HL-60 (cell line): ENCODE measurements around the gene DDAH2.

Experiments
- DNase-seq, 2 experiments: peaks; one replicate each; pipeline ENCODE4 v3.0.0-alpha.2; 2010 to 2020; ENCODE audit warnings: low read depth in 1 of 2, low spot score in 1 of 2
- H3K27ac ChIP-seq: fragments of 250-450 bp; sonication (Bioruptor Pico); replicated peaks from 2 replicates; pipeline ENCODE4 v1.5.1; 2020; ENCODE audit warnings: mild to moderate bottlenecking, moderate library complexity
- H3K27me3 ChIP-seq: fragments of 250-450 bp; sonication (Bioruptor Pico); 2 replicates; pipeline ENCODE4 v1.5.1; 2021; ENCODE audit warnings: mild to moderate bottlenecking, moderate library complexity; ENCODE audit not compliant: insufficient read depth, poor library complexity, severe bottlenecking
- H3K4me3 ChIP-seq: replicated peaks from 2 replicates; pipeline ENCODE4 v1.5.1; 2011; ENCODE audit warnings: mild to moderate bottlenecking, control low read depth, low read length; ENCODE audit not compliant: insufficient read depth
- GABPA ChIP-seq: IDR thresholded peaks from 2 replicates; pipeline ENCODE4 v1.6.1; 2012; ENCODE audit warnings: low read depth
- POLR2AphosphoS5 ChIP-seq: IDR thresholded peaks from 2 replicates; pipeline ENCODE4 v1.6.1; 2012; ENCODE audit warnings: low read depth
- SPI1 ChIP-seq: IDR thresholded peaks from 2 replicates; pipeline ENCODE4 v1.6.1; 2012; ENCODE audit warnings: low read depth, mild to moderate bottlenecking, borderline replicate concordance
- TF ChIP-seq, protein P1 (sequence below): IDR thresholded peaks from 2 replicates; pipeline ENCODE4 v1.6.1; 2012; ENCODE audit warnings: low read depth; ENCODE audit not compliant: insufficient replicate concordance
- TF ChIP-seq, protein P2 (sequence below): IDR thresholded peaks from one replicate; pipeline ENCODE4 v1.5.1; 2011; ENCODE audit warnings: low read length, control low read depth, inconsistent platforms; ENCODE audit not compliant: insufficient read depth

Gene DDAH2

DNA sequence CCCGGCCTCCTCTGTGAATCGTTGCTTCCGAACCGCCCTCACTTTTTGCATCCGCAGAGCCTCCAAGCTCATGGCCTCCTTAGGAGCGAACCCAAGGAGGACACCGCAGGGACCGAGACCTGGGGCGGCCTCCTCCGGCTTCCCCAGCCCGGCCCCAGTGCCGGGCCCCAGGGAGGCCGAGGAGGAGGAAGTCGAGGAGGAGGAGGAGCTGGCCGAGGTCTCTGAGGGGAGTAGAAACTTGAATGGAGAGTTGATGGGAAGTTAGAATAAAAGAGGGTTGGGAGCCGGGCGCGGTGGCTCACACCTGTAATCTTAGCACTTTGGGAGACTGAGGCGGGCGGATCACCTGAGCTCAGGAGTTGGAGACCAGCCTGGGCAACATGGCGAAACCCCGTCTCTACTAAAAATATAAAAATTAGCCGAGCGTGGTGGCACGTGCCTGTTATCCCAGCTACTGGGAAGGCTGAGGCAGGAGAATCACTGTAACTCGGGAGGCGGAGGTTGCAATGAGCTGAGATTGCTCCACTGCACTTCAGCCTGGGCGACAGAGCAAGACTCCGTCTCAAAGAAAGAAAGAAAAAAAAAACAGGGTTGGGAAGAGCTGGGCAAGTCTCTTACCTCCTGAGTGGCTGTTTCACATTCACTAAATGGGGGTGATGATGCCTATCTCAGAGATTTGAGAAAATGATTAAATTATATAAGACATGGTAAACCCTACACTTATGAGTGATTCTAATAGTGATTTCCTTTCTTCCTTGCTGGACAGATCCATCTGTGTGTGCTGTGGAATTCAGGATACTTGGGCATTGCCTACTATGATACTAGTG lies 11.5 kb upstream of the DDAH2 start:
- TF ChIP-seq GABPA: no peak
- 0 out of 2 replicates have a peak, but pooled peaks have one; percentile 29 for TF ChIP-seq SPI1
- TF ChIP-seq POLR2AphosphoS5: 0 out of 2 replicates have a peak, but pooled peaks have one; percentile 65
- TF ChIP-seq, protein P1, sequence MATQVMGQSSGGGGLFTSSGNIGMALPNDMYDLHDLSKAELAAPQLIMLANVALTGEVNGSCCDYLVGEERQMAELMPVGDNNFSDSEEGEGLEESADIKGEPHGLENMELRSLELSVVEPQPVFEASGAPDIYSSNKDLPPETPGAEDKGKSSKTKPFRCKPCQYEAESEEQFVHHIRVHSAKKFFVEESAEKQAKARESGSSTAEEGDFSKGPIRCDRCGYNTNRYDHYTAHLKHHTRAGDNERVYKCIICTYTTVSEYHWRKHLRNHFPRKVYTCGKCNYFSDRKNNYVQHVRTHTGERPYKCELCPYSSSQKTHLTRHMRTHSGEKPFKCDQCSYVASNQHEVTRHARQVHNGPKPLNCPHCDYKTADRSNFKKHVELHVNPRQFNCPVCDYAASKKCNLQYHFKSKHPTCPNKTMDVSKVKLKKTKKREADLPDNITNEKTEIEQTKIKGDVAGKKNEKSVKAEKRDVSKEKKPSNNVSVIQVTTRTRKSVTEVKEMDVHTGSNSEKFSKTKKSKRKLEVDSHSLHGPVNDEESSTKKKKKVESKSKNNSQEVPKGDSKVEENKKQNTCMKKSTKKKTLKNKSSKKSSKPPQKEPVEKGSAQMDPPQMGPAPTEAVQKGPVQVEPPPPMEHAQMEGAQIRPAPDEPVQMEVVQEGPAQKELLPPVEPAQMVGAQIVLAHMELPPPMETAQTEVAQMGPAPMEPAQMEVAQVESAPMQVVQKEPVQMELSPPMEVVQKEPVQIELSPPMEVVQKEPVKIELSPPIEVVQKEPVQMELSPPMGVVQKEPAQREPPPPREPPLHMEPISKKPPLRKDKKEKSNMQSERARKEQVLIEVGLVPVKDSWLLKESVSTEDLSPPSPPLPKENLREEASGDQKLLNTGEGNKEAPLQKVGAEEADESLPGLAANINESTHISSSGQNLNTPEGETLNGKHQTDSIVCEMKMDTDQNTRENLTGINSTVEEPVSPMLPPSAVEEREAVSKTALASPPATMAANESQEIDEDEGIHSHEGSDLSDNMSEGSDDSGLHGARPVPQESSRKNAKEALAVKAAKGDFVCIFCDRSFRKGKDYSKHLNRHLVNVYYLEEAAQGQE: peak; percentile 8
- TF ChIP-seq, protein P2, sequence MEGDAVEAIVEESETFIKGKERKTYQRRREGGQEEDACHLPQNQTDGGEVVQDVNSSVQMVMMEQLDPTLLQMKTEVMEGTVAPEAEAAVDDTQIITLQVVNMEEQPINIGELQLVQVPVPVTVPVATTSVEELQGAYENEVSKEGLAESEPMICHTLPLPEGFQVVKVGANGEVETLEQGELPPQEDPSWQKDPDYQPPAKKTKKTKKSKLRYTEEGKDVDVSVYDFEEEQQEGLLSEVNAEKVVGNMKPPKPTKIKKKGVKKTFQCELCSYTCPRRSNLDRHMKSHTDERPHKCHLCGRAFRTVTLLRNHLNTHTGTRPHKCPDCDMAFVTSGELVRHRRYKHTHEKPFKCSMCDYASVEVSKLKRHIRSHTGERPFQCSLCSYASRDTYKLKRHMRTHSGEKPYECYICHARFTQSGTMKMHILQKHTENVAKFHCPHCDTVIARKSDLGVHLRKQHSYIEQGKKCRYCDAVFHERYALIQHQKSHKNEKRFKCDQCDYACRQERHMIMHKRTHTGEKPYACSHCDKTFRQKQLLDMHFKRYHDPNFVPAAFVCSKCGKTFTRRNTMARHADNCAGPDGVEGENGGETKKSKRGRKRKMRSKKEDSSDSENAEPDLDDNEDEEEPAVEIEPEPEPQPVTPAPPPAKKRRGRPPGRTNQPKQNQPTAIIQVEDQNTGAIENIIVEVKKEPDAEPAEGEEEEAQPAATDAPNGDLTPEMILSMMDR: no peak
- Histone ChIP-seq H3K27me3 (no peaks in the 10 kb centered on the region), H3K4me3 (peak overlapping the region; percentile 60), H3K27ac (peak overlapping the region; percentile 99)
- DNase-seq: peak in 1 of 2 experiments; percentile 79

DNA sequence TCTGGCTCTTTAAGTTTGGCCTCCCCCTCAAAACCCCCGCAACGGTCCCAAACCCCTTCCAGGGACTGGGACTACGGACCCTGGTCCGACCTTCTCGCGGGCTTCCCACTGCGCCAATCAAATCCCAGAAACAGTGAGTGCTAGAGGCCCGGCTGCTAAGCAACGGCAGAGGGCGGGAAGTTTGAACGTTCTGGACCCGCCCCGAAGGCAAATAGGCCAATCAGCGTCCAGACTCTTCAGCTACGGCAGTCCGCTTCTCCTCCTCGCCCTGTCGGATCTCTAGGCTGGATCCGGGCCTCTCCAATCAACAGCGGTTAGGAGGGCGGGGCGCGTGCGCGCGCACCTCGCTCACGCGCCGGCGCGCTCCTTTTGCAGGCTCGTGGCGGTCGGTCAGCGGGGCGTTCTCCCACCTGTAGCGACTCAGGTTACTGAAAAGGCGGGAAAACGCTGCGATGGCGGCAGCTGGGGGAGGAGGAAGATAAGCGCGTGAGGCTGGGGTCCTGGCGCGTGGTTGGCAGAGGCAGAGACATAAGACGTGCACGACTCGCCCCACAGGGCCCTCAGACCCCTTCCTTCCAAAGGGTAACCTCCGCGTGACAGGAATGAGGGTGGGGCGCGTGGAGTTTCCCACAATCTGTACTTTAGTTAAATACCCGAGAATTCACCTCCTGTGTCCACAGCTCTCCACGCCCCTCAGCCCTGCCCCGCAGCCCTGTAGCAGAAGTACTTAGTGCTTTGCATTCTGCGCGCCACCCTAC lies 10.7 kb upstream of the DDAH2 start, which contains the start of gene MSH5:
Gene MSH5, plus strand, starts transcription at position 367 of the 758 bp plus-strand sequence. CDS start 462 bp downstream, outside the sequence.
- TF ChIP-seq POLR2AphosphoS5 (peak; percentile 91), SPI1 (no peak), GABPA (no peak)
- TF ChIP-seq, protein P1: peak; percentile 64
- TF ChIP-seq, protein P2: no peak
- peak within 1 kb of the TSS; percentile 99 for H3K27ac ChIP-seq
- H3K4me3 ChIP-seq: peak within 1 kb of the TSS; percentile 60
- H3K27me3 ChIP-seq: no peaks in the 10 kb centered on the region
- peak; percentile 99 for DNase-seq

DNA sequence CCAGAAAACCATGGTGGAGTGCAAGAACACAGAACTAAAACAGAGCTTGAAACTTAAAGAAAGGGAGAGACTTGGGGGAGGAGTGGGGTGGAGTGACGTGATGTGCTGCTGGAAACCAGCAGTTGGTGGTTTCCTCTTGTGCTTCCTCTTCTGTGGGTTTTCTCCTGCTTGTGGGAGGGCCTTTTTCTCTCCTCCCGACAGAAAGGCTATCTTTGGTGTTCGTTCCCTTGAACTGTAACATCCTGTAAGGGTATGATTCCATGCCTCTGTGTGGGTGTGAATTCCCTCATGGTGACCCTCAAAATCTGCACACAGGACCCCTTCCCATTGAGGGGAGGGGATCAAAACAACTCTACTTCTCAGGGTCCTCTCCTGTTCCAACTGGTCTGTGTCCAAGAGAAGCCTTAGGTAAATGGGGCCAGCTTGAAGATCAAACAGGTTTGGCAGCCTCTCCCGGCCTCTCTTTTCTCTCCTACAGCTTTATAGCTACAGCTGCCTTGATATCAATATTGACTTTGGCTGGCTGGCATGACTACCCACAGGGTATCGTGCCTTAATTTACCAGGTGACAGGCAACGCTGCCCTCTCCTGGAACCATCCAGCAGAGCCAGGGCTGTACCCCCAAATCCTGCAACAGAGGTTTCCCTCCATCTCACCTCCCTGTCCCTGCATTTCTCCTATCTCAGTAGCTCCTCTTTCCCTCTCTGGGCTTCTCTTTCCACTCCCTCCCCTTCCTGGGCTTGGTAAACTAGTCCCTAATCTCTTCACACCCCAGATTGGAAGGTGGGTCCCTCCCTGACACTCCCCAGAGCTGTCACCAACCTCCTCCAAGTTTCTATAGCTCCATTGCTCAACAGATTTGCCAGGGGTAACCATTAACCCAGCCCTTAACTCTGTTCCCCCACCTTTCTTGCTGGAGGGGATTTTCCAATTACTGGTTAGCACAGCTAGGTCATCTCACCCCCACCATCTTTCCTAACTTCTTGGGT lies 9.2 kb upstream of the DDAH2 start:
- H3K27me3 ChIP-seq: no peaks in the 10 kb centered on the region
- no peak overlapping the region; the same call in 1 of the 2 replicates for H3K4me3 ChIP-seq
- peak; percentile 87 for TF ChIP-seq POLR2AphosphoS5
- TF ChIP-seq, protein P2: no peak
- TF ChIP-seq SPI1: peak; percentile 67; the same call in 1 of the 2 replicates
- peak overlapping the region; percentile 99 for H3K27ac ChIP-seq
- peak; percentile 90 to 94 for DNase-seq
